ENCODE measurements around the gene CLEC10A. TPM values are rescaled to one million over a fixed set of nuclear protein-coding genes. Genes with fewer than 3 reads are reported as not detected.

Gene CLEC10A
- total and polyA plus RNA-seq, 11 donors, result 1.5 to 30.1 (median 2.7) TPM

- Histone ChIP-seq H3K36me3 (peaks cover 0 to 4% (median 0%) of the 10 kb centered on the region in 9 donors), H3K9me3 (no peaks in the 10 kb centered on the region), H3K27me3 (no peaks in the 10 kb centered on the region), H3K27ac (peak overlapping the region; percentile 74 to 97 (median 88)), H3K4me1 (peaks cover 0 to 29% (median 8%) of the 10 kb centered on the region in 12 donors), H3K4me3 (peak overlapping the region; percentile 53 to 88 (median 67))
- TF ChIP-seq CTCF (IDR thresholded peaks at IDR 0.05) (no peak), POLR2A (IDR thresholded peaks at IDR 0.05) (no peak)
- intact Hi-C loops (cut with DNase I), result no loop called here
- ATAC-seq, result peak; percentile 44 to 76 (median 54)
- 9 to 15% (median 13%) methylated on average over 7 of the region's 7 CpGs for WGBS, 4 donors
- peak in 1 of 5 donors; percentile 50 for DNase-seq
These were observed 45.0 kb downstream of the CLEC10A start for GRCh38 chr17:7034955-7035590.

DNA sequence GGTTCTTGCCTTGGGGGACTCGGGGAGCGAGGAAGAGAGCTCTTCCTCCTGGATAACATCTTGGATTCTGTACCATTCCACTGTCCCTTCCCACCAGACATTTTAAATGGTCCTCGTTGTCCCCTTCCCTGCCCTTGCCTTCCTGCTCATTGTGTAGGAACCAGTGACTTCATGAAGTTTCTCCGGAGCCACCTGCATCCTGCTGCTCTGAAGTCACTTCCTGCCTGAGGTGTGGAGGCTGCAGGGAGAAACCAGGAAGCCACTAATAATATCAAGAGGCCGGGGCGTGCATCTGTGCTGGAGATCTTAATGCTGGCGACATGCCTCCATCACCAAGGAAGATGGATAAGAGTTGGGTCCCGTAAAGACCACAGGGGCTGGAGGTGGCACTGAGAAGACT, 50.4 kb downstream of the CLEC10A start:
- ATAC-seq (peak; percentile 37 to 89 (median 72)), DNase-seq (peak in 4 of 5 donors; percentile 53 to 72 (median 68))
- intact Hi-C loops (cut with DNase I), result loop anchor here in 1 of 10 donors (10.0 kb wide), 1 partner anchor 275 kb away; the partner anchor contains the start of gene XAF1
- Histone ChIP-seq H3K4me1 (peaks cover 0 to 67% (median 21%) of the 10 kb centered on the region in 12 donors), H3K36me3 (peaks cover 0 to 41% (median 7%) of the 10 kb centered on the region in 9 donors), H3K27ac (peak overlapping the region; percentile 34 to 97 (median 75)), H3K9me3 (no peaks in the 10 kb centered on the region), H3K4me3 (no peak overlapping the region), H3K27me3 (no peaks in the 10 kb centered on the region)
- WGBS, 4 donors, result 38 to 59% (median 49%) methylated on average over 8 of the region's 8 CpGs
- TF ChIP-seq POLR2A (IDR thresholded peaks at IDR 0.05), result no peak
- TF ChIP-seq CTCF (IDR thresholded peaks at IDR 0.05), result no peak

DNA sequence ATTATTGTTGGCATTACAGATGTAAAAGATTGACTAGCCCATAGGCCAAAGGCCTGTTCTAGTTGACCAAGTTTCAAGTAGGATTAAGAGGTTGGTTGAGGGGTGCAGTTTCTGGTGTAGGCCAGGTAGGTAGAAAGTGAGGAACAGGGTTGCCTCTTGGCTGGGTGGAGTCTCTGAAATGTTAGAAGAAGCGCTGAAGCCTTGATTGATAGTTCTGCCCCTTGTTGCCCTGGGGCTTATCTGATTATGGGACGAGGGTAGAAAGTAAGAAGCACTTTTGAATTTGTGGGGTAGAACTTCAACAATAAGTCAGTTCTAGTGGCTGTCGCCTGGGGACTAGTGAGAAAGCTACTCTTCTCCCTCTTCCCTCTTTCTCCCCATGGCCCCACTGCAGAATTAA, 51.0 kb downstream of the CLEC10A start:
- H3K36me3 ChIP-seq, result peaks cover 0 to 44% (median 9%) of the 10 kb centered on the region in 9 donors
- intact Hi-C loops (cut with DNase I), result loop anchor here in 1 of 10 donors (10.0 kb wide), 1 partner anchor 274 kb away; the partner anchor contains the start of gene XAF1
- no peaks in the 10 kb centered on the region for H3K9me3 ChIP-seq
- WGBS, 4 donors, result 63 to 80% (median 69%) methylated on average over 3 of the region's 3 CpGs
- H3K4me3 ChIP-seq, result peak overlapping the region in 2 of 12 donors; percentile 13 to 17
- DNase-seq (no peak), ATAC-seq (no peak)
- H3K27ac ChIP-seq, result peak overlapping the region; percentile 34 to 97 (median 75)
- TF ChIP-seq CTCF (IDR thresholded peaks at IDR 0.05) (no peak), POLR2A (IDR thresholded peaks at IDR 0.05) (no peak)
- H3K4me1 ChIP-seq, result peaks cover 0 to 65% (median 21%) of the 10 kb centered on the region in 12 donors
- H3K27me3 ChIP-seq, result no peaks in the 10 kb centered on the region

DNA sequence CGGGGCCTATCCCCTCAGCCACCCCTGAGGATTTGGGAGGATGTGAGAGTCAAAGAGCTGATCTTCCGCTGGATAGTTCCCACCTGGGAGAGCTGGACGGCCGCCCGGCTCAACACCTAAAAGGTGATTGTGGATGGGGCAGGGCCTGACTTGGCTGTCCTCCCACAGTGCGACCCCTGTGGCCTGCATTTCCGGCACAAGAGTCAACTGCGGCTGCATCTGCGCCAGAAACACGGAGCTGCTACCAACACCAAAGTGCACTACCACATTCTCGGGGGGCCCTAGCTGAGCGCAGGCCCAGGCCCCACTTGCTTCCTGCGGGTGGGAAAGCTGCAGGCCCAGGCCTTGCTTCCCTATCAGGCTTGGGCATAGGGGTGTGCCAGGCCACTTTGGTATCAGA, 52.7 kb downstream of the CLEC10A start:
- peak overlapping the region in 6 of 12 donors; percentile 56 to 79 (median 66) for H3K4me3 ChIP-seq
- intact Hi-C loops (cut with DNase I), result loop anchor here in 1 of 10 donors (10.0 kb wide), 1 partner anchor 273 kb away; the partner anchor contains the start of gene XAF1
- DNase-seq, result no peak

More for the DNA sequence above, 52.7 kb downstream of the CLEC10A start:
- Histone ChIP-seq H3K4me1 (peaks cover 0 to 71% (median 25%) of the 10 kb centered on the region in 12 donors), H3K36me3 (peaks cover 0 to 44% (median 9%) of the 10 kb centered on the region in 9 donors), H3K27ac (peak overlapping the region in 10 of 12 donors; percentile 37 to 97 (median 61)), H3K9me3 (no peaks in the 10 kb centered on the region), H3K27me3 (peaks cover 0 to 17% (median 0%) of the 10 kb centered on the region in 9 donors)
- ATAC-seq, result no peak
- no peak for TF ChIP-seq CTCF (IDR thresholded peaks at IDR 0.05)
- TF ChIP-seq POLR2A (IDR thresholded peaks at IDR 0.05), result no peak
- 51 to 61% (median 54%) methylated on average over 10 to 13 of the region's 13 CpGs for WGBS, 4 donors
